Myocyte (in vitro differentiated cells): Measurements from ENCODE around the gene BCAR3. TPM values are rescaled to one million over a fixed set of nuclear protein-coding genes. Genes with fewer than 3 reads are reported as not detected.
A peak's percentile ranks its signal among the peaks of the same experiment; 100 is the strongest.
"Not testable (repeated sequence)": the region's sequence is repeated elsewhere in the genome, so short reads cannot be mapped to it uniquely, and the experiment has no call there.

ENCODE experiments used
- DNase-seq: peaks from one replicate; pipeline ENCODE4 v3.0.0-alpha.2; 2012; ENCODE audit warnings: low read depth
- total RNA-seq: library from RNA; depleted of rRNA; stranded (reverse); fragments of >200 nt; gene quantifications from 2 replicates; pipeline ENCODE4 v1.2.3, GENCODE V29; 2014

BCAR3 gene
- total RNA-seq, 1 donor from 2014 or later = 46.6 TPM

DNA sequence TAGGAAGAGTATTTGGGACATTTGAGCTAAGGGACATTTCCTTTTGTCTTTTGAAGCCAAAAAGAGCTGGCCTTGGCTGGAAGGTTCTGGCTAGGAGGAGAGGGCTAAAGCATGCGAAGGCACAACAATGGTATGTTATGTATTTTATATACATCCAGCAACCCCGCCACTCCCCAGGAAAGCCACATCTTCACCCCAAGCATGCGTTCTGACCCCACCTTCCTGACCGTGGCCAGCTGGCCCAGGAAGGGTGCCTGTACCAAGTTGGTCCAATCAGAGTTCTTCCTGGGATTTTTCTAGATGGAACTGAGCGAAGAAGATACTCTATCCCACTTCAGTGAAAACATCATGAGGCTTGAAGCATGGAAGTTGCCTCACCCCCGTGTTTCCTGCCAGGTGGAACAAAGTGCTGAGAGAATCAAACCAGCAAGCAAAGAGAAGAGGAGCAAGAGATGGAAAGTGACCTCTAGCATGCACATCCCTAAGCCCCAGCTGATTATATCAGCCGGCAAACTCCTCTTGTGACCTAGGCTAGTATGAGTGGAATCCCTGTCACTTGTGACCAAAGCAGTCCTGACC, 82.7 kb downstream of the BCAR3 start:
- DNase-seq = no peak

DNA sequence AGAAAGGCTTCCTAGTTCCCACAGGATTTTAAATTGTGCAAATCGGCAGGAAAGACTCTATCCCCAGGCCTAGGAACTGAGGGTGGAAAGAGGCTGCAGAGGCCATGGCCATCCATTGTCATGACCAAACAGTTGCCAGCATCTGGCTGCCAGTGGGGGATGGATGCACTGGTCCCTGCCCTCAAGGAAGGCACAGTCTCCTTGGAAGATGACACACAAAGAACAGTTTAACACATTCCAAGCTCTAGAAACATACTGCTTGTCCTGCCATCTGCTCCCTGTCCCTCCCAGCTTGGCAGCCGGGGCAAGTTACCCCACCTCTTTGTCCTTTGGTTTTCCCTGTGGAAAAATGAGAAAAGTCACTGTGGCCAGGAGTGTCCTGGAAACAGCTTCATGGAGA, 83.2 kb downstream of the BCAR3 start:
- DNase-seq = no peak

DNA sequence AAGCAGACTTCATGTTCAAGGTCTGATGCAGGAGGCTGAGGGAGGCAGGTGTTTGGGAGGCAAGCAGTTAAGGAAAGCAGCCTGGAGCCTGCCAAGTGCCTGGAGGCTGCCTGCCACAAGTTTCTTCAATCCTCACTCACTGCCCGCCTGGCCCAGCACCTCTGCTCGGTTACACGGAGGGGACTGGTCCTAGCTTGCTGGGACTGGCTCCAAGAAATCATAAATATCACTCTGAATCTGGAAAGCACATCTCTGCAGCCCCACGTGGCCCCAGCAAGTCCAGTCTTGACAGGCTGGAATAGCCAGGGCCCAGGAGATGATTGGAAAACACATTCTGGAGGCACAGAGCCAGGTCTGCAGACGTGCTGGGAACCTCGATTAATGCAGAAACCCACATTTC, 83.9 kb downstream of the BCAR3 start:
- no peak for DNase-seq

DNA sequence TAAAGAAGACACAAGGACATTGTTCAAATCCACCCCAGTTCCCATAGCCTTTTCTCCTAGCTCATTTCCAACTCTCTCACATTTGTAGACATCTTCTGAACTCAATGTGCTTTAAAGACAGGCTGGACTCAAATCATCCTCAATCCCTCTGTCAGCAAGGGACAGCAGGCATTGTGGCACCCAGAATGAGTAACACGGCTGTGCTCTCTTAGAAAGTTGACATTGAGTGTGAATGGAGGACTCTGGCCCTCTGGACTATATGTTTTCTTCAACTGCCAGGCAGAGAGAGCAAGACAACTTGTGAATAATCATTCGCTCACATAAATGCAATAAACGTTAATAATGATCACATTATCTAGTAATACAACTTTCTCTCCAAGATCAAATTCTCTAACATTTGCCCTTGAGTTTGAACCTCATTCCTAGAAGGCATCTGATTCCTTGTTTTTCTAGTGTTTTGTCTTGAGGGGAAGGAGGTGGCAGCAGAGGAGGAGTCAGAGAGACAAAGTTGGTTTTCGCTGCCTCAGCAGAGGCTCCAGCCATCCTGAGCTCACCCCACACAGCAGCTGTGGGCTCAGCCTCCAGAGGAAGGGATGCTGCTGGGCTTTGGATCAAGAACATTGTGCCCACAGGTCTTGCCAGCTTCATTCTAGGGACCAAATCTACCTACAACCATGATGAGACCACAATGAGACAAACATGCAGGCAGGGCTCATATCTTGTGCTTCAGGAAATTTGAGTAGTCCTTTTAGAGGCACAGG, 85.1 kb downstream of the BCAR3 start:
- DNase-seq = peak; percentile 60

DNA sequence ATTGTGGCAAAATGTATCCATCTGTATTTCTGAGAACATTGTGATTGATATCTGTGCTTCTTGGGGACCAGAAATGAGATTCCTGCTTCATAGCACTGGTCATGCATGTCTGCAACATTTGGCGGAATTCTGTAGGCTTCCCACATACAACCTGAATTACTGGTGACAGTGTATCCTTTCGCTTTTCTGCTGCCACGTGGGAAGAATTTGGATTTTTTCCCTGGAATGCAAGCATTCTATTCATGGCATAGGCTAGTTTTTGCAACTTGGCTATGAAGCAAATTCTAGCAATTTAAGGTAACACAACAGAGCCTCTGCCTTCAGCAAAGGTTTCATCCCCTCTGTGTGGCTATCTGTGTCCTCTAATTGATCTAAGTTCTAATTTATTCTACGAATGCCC, 85.9 kb downstream of the BCAR3 start:
- DNase-seq = no peak

DNA sequence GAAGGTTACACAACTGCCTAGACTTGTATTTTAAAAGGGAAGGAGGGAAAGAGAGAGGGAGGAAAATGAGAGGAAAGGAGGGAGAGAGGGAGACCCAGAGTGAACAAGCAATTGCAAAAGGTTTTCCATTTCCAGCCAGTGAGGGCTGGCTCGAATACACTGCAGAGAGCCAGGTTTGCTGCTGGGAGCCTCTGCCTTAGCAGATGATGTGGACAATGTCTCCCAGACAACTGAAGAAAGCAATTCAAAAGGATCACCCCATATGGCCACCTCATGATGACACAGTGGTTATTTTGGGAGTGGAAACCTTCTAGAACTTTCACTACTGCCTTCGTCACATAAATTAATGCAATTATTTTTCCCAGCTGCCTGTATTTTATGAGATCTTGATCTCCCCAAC, 86.4 kb downstream of the BCAR3 start:
- DNase-seq = peak; percentile 53

DNA sequence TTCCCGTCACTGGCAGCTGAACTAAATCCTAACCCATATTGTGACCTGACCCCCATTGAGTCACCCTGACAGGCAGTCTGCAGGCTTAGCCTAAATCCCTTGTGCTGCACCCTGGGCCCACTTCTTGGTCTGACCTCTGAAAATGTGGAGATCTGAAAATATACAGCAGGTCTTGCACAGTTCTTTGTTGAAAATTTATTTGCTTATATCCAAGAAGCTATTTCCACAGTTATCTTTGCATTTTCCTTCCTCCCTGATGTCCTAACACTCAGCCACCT, 87.1 kb downstream of the BCAR3 start:
- DNase-seq = no peak

DNA sequence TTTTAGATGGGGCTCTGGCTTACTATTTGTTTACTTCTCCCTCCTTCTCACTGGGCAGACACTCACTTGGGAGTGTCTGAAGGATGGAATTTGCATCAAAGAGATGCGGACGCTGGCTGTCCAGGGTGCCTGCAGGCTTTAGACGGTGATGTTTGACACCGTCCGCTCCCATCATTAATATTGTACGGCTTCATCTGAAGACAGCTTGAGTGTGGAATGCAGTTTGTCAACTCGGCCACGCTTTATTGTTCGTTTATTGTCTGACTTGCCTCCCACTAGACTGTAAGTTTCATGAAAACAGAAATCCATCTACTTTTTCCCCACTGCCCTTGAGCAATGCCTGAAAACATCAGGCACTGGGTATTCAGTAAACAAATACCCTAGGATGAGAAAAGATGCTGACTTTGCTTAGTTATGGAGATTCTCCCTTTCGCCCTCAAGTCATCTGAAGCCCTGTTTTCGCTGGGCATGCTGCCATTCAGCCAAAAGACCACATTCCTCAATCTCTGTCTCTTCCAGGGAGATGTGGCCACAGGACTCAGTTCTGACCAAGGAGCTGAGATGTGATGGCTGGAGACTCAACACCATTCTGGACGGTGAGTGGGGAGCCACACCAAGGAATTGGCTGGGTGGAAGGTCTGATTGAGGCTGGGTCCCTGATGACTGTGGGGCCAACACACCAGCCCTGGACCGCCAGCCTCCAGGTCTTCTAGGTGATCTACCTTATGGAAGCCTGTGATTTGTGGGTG, 87.6 kb downstream of the BCAR3 start:
- DNase-seq = no peak

DNA sequence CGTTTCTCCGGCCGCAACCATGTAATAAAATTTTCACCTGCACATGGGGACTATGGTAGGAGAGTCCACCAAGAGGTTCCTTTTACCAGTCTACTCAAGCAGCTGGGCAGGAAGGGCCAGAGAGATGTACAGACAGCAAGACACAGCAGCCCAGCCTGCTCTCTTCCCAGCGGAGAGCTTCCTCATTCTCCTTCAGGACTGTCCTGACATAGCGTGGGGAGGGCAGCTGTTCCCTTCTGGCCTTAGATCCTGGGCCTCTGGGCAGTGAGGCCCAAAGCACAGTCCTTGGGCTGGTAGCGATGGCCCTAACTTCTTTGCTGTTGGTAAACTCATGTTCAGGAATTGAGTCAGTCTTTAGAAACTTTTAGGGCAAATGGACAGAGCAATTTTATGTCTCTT, 89.1 kb downstream of the BCAR3 start:
- DNase-seq = peak; percentile 47

DNA sequence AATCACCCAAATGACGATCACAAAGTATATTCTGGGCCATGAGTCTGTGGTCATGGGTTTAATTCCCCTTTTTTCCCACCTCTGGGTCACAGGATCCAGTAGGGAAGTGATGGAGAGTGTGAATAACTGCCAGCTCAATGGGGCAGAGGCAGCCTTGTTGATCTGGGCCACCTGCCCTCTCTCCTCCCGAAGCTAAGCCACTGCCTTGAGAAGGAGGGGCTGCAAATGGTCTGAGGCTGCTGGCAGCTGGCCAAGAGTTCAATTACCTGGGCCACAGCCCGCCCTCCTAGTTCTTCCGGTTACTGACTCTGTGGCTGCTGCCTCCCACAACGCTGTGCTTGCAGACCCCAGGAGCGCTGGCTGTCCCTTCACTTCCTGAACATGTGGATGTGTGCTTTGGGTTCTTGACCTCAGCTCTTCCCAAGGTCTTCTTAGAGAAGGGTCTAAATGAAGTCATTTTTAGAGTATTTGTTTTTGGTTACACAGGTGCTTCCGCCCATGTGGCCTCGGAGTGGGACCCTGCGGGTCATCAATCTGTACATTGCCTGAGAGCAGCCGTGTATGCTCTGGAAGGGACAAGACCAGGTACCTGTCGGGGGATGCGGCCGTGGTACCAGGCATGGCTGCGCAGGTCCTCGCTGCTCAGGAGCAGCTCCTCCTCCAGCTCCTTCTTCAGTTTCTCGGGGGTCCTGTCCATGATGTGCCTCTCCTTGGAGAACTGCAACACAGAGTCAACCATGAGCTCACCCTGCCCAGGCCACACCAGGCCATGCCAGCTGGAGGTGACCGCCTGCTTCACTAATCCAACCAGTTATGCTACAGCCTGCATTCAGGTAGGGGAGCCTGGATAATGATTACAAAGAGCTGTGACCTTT, 89.7 kb downstream of the BCAR3 start:
- peak; percentile 45 for DNase-seq

DNA sequence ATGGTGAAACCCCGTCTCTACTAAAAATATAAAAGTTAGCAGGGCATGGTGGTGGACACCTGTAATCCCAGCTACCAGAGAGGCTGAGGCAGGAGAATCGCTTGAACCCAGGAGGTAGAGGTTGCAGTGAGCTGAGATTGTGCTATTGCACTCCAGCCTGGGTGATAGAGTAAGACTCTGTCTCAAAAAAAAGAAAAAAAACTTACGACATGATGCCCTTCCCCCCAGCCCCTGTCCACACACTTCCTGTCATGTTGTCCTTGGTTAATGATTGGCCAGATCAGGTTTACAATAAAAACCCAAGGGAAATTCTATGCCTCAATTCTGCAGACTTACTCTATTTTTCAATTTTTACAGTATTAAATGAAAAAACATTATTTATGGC, 90.4 kb downstream of the BCAR3 start:
- DNase-seq = not testable (repeated sequence)

DNA sequence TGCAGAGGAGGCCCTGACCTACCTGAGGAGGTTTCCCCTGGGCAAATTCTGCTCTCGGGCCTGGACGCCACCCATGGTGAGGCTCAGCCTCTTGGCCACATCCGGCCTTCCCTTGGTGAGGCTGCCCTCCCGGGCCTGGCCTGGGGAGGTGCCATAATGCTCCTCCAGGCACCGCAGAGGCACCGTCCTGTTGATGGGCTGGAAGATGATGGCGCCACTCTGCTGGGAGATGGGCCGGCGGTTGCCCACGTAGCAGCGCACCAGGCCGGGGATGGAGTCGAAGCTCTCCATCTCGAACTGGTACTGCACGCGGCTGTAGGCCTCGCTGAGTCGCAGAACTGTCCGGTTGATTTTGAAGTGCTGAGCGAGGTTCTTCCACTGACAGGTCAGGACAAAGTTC, 92.7 kb downstream of the BCAR3 start:
- DNase-seq = no peak

DNA sequence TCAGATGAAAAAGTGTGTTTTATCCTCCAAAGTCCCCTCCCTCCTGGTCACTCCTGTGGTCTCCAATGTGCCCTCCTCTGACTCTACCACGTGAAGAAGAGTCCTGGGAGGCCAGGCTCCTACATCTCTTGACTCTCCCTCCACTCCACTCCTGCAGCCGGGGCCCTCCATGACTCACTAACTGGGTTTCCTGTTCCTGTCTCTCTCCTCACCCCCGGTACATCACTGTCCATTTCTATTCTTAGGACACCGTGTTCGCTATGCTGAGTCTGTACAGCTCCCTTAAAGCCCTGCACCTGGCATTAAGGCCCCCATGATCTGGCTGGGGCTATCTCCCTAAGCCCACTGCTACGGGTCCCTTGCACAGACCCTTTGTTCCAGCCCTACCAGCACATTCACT, 93.4 kb downstream of the BCAR3 start:
- peak; percentile 52 for DNase-seq

DNA sequence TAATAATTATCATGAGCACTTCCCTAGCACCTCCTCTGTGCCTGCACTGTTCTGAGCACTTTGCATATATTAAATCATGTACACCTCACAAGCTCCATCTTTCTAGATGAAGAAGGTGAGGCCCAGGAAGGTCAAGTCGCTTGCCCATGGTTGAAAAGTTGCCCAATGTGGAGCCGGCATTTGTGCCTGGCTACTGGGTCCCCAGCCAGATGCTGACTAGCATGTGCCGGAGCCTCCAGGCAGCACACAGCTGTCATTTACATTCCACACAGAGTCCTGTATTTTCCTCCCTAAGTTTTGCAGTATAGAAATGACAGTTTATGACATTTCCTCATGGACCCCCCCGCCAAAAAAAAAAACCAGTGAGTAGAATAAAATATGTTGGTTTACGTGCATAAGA, 94.3 kb downstream of the BCAR3 start:
- no peak for DNase-seq

DNA sequence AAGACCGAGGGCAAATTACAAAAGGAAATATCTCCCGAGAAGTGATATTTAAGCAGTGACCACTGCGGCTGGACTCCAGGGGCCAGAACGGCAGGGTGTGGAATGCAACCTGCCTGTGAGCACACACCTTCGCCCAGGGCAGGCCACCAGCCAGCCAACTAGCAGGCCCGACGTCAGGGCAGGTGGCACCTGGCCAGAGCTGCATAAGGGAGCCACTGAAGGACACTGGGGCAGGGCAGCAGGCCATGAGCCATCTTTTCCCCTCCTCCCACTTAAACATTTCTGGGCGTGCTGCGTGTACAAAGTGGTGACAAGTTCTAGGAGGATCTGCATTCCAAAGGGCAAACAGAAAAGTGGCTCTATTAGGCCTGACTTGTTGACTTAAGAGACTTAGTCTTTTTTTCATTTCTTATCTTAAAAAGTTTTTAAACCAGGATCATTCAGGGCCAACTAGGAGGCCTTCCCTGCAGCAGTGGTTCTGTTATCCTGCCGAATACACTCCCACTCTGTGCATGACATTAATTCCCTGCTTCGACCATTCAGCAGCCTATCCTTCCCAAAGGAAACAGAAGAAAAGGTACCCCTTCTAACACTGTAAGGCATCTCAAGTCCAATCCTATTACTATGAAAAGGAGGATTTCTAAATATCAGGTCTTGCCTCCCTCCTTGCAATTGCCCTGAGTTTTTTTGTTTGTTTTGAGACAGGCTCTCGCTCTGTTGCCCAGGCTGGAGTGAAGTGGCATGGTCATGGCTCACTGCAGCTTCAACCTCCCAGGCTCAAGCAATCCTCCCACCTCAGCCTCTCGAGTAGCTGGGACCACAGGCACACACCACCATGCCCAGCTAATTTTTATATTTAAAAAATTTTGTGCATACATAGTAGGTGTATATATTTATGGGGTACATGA, 96.3 kb downstream of the BCAR3 start:
- DNase-seq = no peak

DNA sequence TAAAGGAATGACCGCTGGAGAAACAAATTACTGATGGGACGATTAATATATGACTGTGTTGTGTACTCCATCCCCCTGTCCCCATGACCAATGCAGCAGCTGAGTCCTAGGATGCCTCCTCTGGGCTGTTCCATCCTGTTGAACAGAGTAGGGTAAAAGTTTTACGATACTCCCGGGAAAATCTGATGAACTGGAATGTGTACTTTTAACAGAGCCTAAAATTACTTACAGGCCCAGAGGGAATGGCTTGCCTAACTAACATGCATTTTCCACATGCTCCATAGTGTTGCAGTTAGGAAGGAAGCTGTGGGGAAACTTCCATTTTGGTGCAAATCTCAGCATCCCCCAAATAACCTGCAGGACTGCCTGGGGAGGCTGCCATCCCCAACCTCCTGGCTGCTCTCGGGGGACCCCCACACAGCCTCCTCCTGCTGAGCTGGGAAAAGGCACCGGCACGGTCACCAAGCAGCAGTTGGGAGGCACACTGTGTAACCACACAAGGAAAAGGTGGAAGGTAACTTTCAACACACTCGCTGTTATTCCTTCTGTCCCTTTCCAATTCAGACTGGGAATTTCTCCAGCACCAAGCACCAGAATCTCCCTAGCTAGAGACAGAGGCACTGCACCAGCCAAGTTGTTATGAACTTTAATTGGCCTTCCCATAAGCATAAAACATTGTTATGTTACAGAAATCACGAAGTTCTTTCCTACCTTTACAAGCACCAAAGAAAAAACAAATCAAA, 97.2 kb downstream of the BCAR3 start:
- DNase-seq = no peak

DNA sequence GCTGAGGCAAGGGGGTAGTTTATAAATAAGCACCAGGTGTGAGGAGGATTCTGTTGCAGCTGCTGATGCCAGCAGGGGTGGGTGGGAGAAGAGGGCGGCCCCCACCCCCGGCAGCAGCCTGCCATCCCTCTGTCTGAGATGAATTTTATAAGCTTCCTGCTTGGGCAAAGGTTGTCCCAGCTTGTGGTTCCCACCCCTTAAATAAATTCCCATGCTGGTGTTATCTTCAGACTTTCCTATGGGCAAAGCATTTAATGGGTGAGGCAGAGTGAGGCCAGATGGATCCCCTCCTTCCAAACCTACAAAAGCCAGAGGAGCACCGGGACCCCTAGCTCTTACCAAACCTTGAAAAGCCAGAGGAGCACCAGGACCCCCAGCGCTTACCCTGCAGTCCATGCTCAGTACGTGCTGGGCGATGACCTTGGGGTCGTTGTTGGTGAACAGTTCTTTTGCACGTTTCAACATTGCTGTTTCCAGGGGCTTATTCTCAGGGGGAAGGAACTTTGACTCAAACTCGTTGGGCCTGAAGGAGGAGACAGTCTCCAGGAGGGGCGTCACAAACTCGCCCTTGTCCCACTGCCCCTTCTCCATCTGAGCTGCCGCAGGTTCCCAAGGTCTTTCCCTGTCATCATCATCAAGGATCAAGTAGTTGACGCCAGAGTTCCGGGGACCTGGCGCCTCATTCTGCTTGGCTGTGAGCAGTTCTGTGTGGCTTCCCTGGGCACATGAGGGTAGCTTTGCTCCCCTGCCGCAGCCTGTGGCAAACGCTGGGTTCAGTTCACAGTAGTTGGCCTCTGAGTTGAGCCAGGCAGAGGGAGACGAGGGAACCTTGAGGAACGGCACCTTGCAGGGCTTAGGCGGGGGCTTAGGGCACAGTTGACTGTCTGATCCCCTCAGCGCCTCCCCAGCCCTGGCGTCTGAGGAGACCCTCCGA, 99.5 kb downstream of the BCAR3 start:
- no peak for DNase-seq

DNA sequence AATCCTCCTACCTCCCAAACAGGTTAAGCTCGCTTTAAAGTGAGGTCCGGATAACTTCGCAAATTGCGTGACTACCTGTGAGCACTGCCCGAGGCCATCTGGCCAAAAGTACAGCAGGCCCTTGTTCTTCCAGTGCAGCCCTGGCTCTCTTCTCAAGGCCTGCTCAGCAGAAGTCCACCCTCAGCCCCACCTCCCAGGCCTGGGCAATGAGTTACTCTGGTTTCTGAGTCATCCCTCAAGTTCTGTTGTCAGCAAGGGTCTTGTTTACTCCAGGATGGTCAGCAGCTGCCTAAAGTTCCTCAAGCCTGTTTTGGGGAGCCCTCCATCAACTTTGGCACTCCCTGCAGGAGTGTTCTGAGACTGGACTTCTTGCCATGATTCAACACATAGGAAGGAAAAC, 101.7 kb downstream of the BCAR3 start:
- peak; percentile 91 for DNase-seq
